ENCODE measurements around the gene ADAMTS2.
"Not testable (repeated sequence)": the region's sequence is repeated elsewhere in the genome, so short reads cannot be mapped to it uniquely, and the experiment has no call there.

Gene ADAMTS2

DNA sequence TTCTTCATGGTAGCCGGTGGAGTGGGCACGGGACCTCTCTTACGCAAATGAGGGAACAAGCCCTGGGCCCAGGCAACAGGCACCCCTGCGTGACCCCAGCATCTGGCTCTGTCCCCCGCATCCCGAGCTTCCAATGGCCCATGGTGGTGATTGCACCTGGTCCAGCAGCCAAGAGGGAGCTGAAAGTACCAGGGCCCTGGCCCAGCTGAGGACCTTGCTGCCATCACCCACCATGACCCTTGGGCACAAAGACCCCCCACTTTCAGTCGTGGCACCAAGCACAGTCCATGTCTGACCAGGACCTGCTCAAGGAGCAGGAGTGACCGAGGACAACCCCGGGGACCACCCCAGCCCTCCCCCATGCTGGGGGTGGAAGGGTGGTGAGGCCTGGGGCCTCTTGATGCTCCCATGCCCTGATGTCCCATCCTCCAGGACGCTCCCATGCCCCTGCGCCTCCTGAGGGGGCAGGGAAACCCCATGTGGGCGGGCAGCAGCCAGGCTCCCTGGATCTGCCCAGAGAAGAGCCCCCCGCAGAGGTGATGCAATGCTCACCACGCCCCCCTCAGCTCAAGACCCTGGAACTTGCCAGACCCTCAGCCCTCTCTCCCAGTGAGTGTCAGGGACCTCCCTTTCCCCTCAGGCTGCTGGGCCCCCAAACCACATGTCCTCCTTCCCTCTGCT is 123.9 kb downstream of the ADAMTS2 start:
- in situ Hi-C loops (cut with HindIII; ENCODE audit: low sequenced_read_pairs), result no loop called here

- in situ Hi-C loops (cut with HindIII; ENCODE audit: low sequenced_read_pairs), result no loop called here
Measured at GRCh38 chr5:179220716-179221115, 124.5 kb downstream of the ADAMTS2 start.

GRCh38 chr5:179219661-179220620 is 125.3 kb downstream of the ADAMTS2 start:
- in situ Hi-C loops (cut with HindIII; ENCODE audit: low sequenced_read_pairs), result no loop called here

DNA sequence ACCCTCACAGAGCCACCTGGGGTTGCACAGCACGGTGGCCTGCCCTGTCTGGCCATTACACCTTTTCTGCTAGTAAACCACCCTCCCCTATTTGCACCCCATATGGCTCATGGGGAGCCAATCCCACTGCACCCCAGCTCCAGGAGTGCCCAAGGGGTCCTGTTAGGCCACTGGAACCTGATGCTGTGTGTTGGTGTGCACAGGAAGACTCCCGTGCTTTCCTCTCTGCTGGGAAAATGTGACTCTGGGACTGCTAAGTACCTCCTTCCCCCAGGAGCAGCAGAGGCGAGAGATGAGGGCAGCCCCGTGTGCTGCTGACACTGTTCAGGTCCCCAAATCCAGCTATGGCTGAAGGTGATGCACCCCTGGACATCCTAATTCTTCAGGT is 126.3 kb downstream of the ADAMTS2 start:
- in situ Hi-C loops (cut with HindIII; ENCODE audit: low sequenced_read_pairs), result no loop called here

DNA sequence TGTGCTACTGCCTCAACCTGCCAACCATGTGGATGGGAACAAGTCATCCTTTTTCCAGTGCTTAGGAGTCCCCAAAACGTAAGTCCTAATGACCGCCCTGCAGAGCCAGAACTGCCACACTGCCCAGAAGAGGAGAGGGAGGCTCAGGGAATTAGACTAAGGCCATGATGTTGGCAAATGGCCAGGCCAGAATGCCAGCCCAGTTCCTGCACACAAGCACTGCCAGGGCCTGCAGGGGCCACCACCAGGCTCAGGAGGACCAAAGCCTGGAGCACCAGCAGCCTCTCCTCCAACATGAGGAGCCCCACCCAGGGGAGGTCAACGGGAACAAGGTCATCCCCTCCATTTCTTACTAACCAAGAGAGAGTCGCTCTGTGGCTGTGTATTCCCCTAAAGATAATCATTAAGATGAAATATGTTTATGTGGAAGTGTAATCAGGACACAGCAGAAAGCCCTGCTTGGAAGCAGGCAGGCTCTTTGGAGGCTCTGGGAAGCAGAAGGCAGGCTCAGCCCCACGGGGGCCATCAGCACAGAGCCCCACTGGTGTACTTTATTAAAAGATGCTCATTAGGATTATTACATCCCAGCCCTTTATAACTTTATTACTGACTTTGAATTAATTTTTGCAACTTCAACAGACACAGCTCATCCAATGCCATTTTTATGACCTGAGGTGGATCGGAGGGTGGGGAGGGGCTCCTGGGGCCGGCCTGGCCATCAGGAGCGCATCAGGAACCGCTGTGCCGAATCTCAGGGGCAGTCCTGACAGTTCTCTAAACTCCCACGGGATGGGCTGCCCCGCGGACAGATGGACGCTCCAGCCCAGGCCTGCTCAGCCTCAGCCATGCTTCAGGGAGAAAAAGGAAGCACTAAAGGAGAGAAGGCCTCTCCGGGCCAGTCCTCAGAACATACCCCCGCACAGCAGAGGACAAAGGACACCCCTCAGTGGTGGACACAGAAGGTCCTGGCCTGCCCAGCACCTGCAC is 127.0 kb downstream of the ADAMTS2 start:
- in situ Hi-C loops (cut with HindIII; ENCODE audit: low sequenced_read_pairs), result no loop called here

DNA sequence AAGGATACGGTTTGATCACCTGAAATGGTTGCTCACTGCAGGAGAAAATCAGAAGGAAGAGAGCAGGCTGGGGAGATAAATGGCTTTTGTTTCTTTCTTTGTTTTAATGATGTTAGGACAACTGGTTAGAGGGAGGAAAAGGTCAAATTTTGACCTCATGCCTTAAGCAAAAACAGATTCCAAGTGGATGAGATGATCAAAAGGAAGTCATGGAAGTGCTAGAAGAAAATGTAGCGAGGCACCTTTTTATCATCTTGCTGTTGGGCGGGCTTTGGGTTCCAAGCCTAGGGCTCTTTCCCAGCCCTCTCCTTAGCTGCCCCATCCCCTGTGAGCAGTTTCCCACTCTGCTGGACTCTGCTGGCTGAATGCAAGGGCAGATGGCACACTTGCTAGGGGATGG is 127.9 kb downstream of the ADAMTS2 start:
- in situ Hi-C loops (cut with HindIII; ENCODE audit: low sequenced_read_pairs), result no loop called here

DNA sequence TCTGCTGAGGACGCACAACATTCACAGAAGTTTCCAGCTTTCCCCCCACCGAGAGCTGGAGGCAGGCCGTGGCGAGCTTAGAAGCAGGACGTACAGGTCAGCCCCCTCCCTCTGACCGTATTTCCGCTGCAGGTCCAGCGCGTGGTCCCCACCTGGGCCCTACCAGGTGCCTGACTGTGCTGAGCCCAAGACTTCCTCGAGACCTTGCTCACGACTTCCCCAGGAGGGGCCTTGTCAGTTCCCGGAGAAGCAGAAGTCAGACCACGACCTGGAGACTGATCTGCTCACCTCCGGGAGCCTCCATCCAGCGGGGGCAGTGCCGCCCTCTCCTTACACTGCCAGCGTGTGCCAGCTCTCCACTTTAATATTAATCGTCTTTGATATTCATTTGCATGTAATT is 128.9 kb downstream of the ADAMTS2 start:
- in situ Hi-C loops (cut with HindIII; ENCODE audit: low sequenced_read_pairs), result not testable (repeated sequence)

GRCh38 chr5:179215576-179215975 is 129.7 kb downstream of the ADAMTS2 start:
- in situ Hi-C loops (cut with HindIII; ENCODE audit: low sequenced_read_pairs), result no loop called here

GRCh38 chr5:179214678-179215077 is 130.6 kb downstream of the ADAMTS2 start:
- in situ Hi-C loops (cut with HindIII; ENCODE audit: low sequenced_read_pairs), result no loop called here

DNA sequence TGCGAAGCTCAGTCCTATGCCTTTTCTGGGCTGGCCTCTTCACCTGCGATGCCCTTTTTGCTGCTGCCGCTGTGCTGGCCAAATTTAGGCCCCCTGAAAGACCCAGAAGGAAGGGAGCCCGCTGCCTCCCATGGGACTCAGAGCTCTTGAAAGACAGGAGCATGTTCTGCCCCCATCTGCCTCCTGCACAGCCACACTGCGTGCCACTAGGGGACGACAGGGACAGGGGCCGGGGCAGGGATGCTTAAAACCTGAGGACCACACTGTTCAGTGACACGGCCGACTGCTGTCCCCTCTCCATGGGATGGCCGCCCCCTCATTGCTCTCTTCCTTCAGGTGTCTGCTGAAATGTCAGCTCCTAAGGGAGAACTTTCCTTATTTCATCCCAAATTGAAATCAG is 132.4 kb downstream of the ADAMTS2 start:
- in situ Hi-C loops (cut with HindIII; ENCODE audit: low sequenced_read_pairs), result no loop called here

GRCh38 chr5:179211631-179212030 is 133.6 kb downstream of the ADAMTS2 start:
- in situ Hi-C loops (cut with HindIII; ENCODE audit: low sequenced_read_pairs), result no loop called here

DNA sequence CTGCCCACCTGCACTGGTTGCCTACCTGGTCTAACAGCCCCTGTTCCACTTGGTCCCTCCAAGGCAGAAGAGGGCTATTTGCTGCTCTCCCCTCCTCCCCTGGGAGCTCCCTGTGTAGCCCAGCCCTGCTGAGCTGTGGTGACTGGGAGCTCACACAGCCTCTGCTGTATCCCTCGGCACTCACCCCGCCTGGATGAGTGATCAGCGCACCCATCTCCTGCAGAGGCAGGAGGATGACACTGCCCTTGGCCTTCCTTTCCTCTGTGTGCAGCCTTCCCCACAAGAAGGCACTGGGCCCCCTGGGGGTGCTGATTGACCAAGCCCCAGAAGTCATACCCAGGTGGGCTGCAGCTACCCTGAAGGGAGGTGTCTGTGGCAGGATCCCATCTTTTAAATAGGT is 134.2 kb downstream of the ADAMTS2 start:
- in situ Hi-C loops (cut with HindIII; ENCODE audit: low sequenced_read_pairs), result no loop called here

DNA sequence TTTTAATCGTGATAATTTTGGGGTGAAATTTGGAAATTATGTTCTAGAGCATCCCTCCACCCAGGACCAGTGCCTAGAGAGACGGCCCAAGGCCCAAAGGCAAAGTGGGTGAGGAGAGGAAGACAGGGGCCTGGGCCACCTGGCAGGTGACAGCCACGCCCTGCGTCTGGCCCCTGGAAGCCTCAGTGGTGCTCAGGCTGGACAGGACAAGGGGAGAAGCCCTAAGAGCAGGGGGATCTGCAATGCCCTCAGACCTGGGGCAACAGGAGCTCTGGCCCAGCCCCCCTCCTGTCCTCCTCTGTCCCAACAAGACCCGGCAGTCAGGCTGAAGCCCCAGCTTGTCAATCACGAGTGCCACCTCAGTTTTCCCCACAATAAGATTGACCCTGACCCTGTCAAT is 134.8 kb downstream of the ADAMTS2 start:
- in situ Hi-C loops (cut with HindIII; ENCODE audit: low sequenced_read_pairs), result no loop called here

GRCh38 chr5:179209359-179210150 is 135.7 kb downstream of the ADAMTS2 start:
- in situ Hi-C loops (cut with HindIII; ENCODE audit: low sequenced_read_pairs), result no loop called here

DNA sequence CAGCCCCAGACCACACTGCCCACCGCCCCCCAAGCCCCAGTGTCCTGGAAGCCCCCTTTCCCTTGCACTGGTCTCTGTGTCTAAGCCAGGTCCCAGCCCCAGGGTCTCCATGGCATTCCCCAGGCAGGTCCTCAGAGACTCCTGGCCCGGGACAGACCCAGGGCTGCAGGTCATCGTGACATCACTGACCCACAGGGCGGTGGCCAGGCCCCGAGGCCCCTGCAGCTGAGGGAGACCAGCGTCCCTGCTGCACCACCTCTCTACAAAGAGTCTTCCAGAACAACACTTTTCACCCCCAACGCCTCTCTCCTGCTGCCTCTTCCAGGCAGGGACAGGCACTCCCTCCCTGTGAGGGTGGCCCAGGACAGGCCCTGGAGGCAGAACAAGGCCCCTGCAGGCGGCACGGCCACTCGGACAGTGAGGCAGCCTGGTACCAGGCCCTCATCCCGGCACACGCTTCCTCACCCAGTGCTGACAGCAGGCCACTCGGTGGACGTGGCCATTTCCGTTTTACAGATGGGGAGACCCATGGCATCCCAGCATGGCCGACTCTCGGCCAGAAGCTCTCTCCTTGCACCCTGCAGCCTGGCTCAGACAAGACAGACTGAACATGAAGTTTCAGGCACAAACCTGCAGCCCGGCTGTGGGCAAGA is 136.4 kb downstream of the ADAMTS2 start:
- in situ Hi-C loops (cut with HindIII; ENCODE audit: low sequenced_read_pairs), result no loop called here

- in situ Hi-C loops (cut with HindIII; ENCODE audit: low sequenced_read_pairs), result no loop called here
Measured at GRCh38 chr5:179207920-179208705, 137.1 kb downstream of the ADAMTS2 start.

- in situ Hi-C loops (cut with HindIII; ENCODE audit: low sequenced_read_pairs), result no loop called here
Measured at GRCh38 chr5:179207470-179207869, 137.8 kb downstream of the ADAMTS2 start.

DNA sequence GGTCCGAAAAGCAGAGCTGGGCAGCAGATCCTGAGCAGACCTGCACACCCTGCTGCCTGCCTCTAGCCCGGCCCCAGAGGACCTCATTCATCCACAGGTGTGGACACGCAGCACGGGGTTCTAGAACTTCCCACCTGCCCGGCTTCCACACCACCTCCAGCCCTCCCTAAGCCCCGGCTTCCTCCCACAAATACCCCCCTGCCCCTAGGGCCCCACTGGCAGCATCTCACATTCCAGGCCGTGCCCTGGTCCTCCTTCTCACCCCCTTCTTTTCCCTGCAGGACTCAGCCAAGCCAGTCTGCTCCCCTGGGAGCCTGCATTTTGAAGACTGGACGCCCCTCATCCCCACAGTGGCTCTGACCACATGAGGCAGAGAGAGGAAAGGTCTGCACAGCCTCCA is 138.9 kb downstream of the ADAMTS2 start:
- in situ Hi-C loops (cut with HindIII; ENCODE audit: low sequenced_read_pairs), result no loop called here

- in situ Hi-C loops (cut with HindIII; ENCODE audit: low sequenced_read_pairs), result no loop called here
Measured at GRCh38 chr5:179205277-179205676, 140.0 kb downstream of the ADAMTS2 start.

Measured in DLD1 (cell line).